Progenitor cell of endocrine pancreas (in vitro differentiated cells): ENCODE data around the gene PROSER2. TPM values are rescaled to one million over a fixed set of nuclear protein-coding genes. Genes with fewer than 3 reads are reported as not detected.

ENCODE experiments used
- DNase-seq: peaks from one replicate; pipeline ENCODE4 v3.0.0; 2021; ENCODE audit warnings: low spot score; ENCODE audit not compliant: unreplicated experiment
- H3K27ac Mint-ChIP-seq: 2 replicates; pipeline ENCODE4 v1.8.0; 2021; ENCODE audit warnings: mild to moderate bottlenecking, moderate library complexity, mixed read lengths
- H3K27me3 Mint-ChIP-seq: 2 replicates; pipeline ENCODE4 v1.8.0; 2021; ENCODE audit warnings: mixed read lengths
- H3K36me3 Mint-ChIP-seq: 2 replicates; pipeline ENCODE4 v1.8.0; 2022; ENCODE audit warnings: mixed read lengths; ENCODE audit not compliant: insufficient read depth
- H3K4me1 Mint-ChIP-seq: 2 replicates; pipeline ENCODE4 v1.8.0; 2021; ENCODE audit warnings: low read depth, mixed read lengths
- H3K4me3 Mint-ChIP-seq: 2 replicates; pipeline ENCODE4 v1.8.0; 2021; ENCODE audit warnings: low read depth, mild to moderate bottlenecking, moderate library complexity, mixed read lengths
- H3K9me3 Mint-ChIP-seq: 2 replicates; pipeline ENCODE4 v1.8.0; 2021; ENCODE audit warnings: low read depth, mixed read lengths
- CTCF ChIP-seq: fragments of 200-600 bp; sonication (generic); IDR thresholded peaks from one replicate; pipeline ENCODE4 v1.5.0; 2021; ENCODE audit warnings: antibody characterized with exemption, mild to moderate bottlenecking; ENCODE audit not compliant: unreplicated experiment
- total RNA-seq: library from RNA; stranded (reverse); gene quantifications from 2 replicates; pipeline ENCODE4 v1.2.1, GENCODE V29; 2021

Gene PROSER2
- total RNA-seq, 1 donor from 2014 or later, result 19.0 TPM

- no peaks in the 10 kb centered on the region for H3K9me3 Mint-ChIP-seq
- H3K36me3 Mint-ChIP-seq, result peaks cover 24% of the 10 kb centered on the region
- TF ChIP-seq CTCF, result no peak
- H3K27me3 Mint-ChIP-seq, result no peaks in the 10 kb centered on the region
- no peak for DNase-seq
- no peak overlapping the region for H3K27ac Mint-ChIP-seq
- H3K4me1 Mint-ChIP-seq, result no peaks in the 10 kb centered on the region
- no peak overlapping the region for H3K4me3 Mint-ChIP-seq
These were observed 34.9 kb downstream of the PROSER2 start for GRCh38 chr10:11858093-11858492.

GRCh38 chr10:11861341-11861740 is 38.2 kb downstream of the PROSER2 start:
- Mint-ChIP-seq H3K4me3 (no peak overlapping the region), H3K27ac (no peak overlapping the region), H3K27me3 (no peaks in the 10 kb centered on the region), H3K36me3 (peaks cover 24% of the 10 kb centered on the region), H3K9me3 (no peaks in the 10 kb centered on the region), H3K4me1 (no peaks in the 10 kb centered on the region)
- no peak for TF ChIP-seq CTCF
- DNase-seq, result no peak

GRCh38 chr10:11861811-11862428 is 38.8 kb downstream of the PROSER2 start:
- H3K36me3 Mint-ChIP-seq, result peaks cover 24% of the 10 kb centered on the region
- no peak overlapping the region for H3K27ac Mint-ChIP-seq
- no peaks in the 10 kb centered on the region for H3K9me3 Mint-ChIP-seq
- DNase-seq, result no peak
- no peak overlapping the region for H3K4me3 Mint-ChIP-seq
- no peaks in the 10 kb centered on the region for H3K4me1 Mint-ChIP-seq
- H3K27me3 Mint-ChIP-seq, result no peaks in the 10 kb centered on the region
- TF ChIP-seq CTCF, result no peak

GRCh38 chr10:11863353-11864109 is 40.4 kb downstream of the PROSER2 start:
- no peak overlapping the region for H3K4me3 Mint-ChIP-seq
- TF ChIP-seq CTCF, result no peak

GRCh38 chr10:11864727-11865126 is 41.6 kb downstream of the PROSER2 start:
- no peak overlapping the region for H3K27ac Mint-ChIP-seq
- H3K36me3 Mint-ChIP-seq, result peaks cover 27% of the 10 kb centered on the region

More at GRCh38 chr10:11863353-11864109, 40.4 kb downstream of the PROSER2 start:
- no peaks in the 10 kb centered on the region for H3K9me3 Mint-ChIP-seq
- DNase-seq, result no peak
- H3K4me1 Mint-ChIP-seq, result no peaks in the 10 kb centered on the region
- H3K27me3 Mint-ChIP-seq, result no peaks in the 10 kb centered on the region
- no peak overlapping the region for H3K27ac Mint-ChIP-seq
- peaks cover 26% of the 10 kb centered on the region for H3K36me3 Mint-ChIP-seq

More at GRCh38 chr10:11864727-11865126, 41.6 kb downstream of the PROSER2 start:
- no peaks in the 10 kb centered on the region for H3K4me1 Mint-ChIP-seq
- no peak for TF ChIP-seq CTCF
- no peak overlapping the region for H3K4me3 Mint-ChIP-seq
- DNase-seq, result no peak
- H3K9me3 Mint-ChIP-seq, result no peaks in the 10 kb centered on the region
- H3K27me3 Mint-ChIP-seq, result no peaks in the 10 kb centered on the region
